B cell (primary cell): ENCODE measurements around the gene MAP3K14. TPM values are rescaled to one million over a fixed set of nuclear protein-coding genes. Genes with fewer than 3 reads are reported as not detected.

Experiments used
- ATAC-seq: fragments of 200-7000 bp; cut with Tn5 transposase; one replicate; pipeline ENCODE4 v1.10.0; 2021; ENCODE audit warnings: low read depth, mild to moderate bottlenecking, moderate number of reproducible peaks, moderate library complexity
- CTCF ChIA-PET: fragments of 350-600 bp; sonication (Branson Sonifier 250); formaldehyde crosslinking; loops from one replicate; lab custom pipeline; 2021; ENCODE audit warnings: antibody characterized with exemption, inconsistent platforms; lab: Charles Lee
- POLR2A ChIA-PET: fragments of 350-600 bp; sonication (Branson Sonifier 250); formaldehyde crosslinking; loops from one replicate; lab custom pipeline; 2021; ENCODE audit warnings: antibody characterized with exemption; lab: Charles Lee
- DNase-seq: peaks from one replicate; pipeline ENCODE4 v3.0.0; 2013
- H2AFZ ChIP-seq: 2 replicates; pipeline ENCODE4 v1.6.1; 2012; ENCODE audit warnings: mild to moderate bottlenecking, low read depth, low read length; ENCODE audit not compliant: insufficient read depth, poor library complexity, severe bottlenecking
- H3K27ac ChIP-seq, 2 donors: 1 replicate in 1 of 2; 2 replicates in 1 of 2; pipeline ENCODE4 v1.5.1; 2012 to 2013; ENCODE audit warnings: low read length in 2 of 2, mild to moderate bottlenecking in 2 of 2, moderate library complexity in 1 of 2
- H3K27me3 ChIP-seq, 4 experiments: fragments of 200-600 bp in 1 of 4; sonication (generic) in 1 of 4; replicated peaks in 1 of 4; 1 replicate in 2 of 4; 2 replicates in 2 of 4; pipeline versions ENCODE4 v1.6.1 to v1.7.0; 2013 to 2016; ENCODE audit warnings: low read length in 3 of 4, mild to moderate bottlenecking in 2 of 4, mixed read lengths in 1 of 4, moderate library complexity in 1 of 4; ENCODE audit not compliant: insufficient read depth in 4 of 4, control insufficient read depth in 3 of 4; ENCODE audit errors: control extremely low read depth in 1 of 4
- H3K36me3 ChIP-seq, 2 experiments: replicated peaks in 1 of 2; 1 replicate in 1 of 2; 2 replicates in 1 of 2; pipeline versions ENCODE4 v1.6.1 to v1.7.1; 2013; ENCODE audit warnings: low read length in 1 of 2; ENCODE audit not compliant: insufficient read depth in 2 of 2, control insufficient read depth in 1 of 2; ENCODE audit errors: control extremely low read depth in 1 of 2, extremely low read depth in 1 of 2
- H3K4me1 ChIP-seq, 2 donors: fragments of 200-600 bp in 1 of 2; sonication (generic) in 1 of 2; 1 replicate in 1 of 2; 2 replicates in 1 of 2; pipeline versions ENCODE4 v1.5.1 to v1.6.1; 2013 to 2017; ENCODE audit warnings: low read length in 2 of 2; ENCODE audit not compliant: control insufficient read depth in 2 of 2, insufficient read depth in 2 of 2
- H3K4me2 ChIP-seq: replicated peaks from 2 replicates; pipeline ENCODE3; 2012; ENCODE audit warnings: mild to moderate bottlenecking, low read depth, low read length; ENCODE audit not compliant: poor library complexity, severe bottlenecking
- H3K4me3 ChIP-seq, 5 experiments: fragments of 200-600 bp in 1 of 5; sonication (generic) in 1 of 5; 1 replicate in 3 of 5; 2 replicates in 2 of 5; pipeline versions ENCODE4 v1.5.1 to v1.7.0; 2011 to 2016; ENCODE audit warnings: low read length in 4 of 5, mild to moderate bottlenecking in 4 of 5, low read depth in 2 of 5, control low read depth in 1 of 5, moderate library complexity in 1 of 5; ENCODE audit not compliant: insufficient read depth in 1 of 5; ENCODE audit errors: control extremely low read depth in 1 of 5, extremely low read depth in 1 of 5
- H3K79me2 ChIP-seq: fragments of 200-600 bp; sonication (generic); one replicate; pipeline ENCODE4 v1.6.0; 2016; ENCODE audit warnings: low read length; ENCODE audit not compliant: control insufficient read depth, insufficient read depth
- H3K9ac ChIP-seq: fragments of 200-600 bp; sonication (generic); 2 replicates; pipeline ENCODE4 v1.6.1; 2017; ENCODE audit warnings: mild to moderate bottlenecking, low read length, moderate library complexity
- H3K9me3 ChIP-seq, 3 donors: one replicate each; pipeline versions ENCODE4 v1.6.1 to v1.7.1; 2013; ENCODE audit warnings: low read length in 2 of 3; ENCODE audit not compliant: control insufficient read depth in 2 of 3, insufficient read depth in 1 of 3; ENCODE audit errors: control extremely low read depth in 1 of 3
- H4K20me1 ChIP-seq: 2 replicates; pipeline ENCODE4 v1.6.0; 2012; ENCODE audit warnings: mild to moderate bottlenecking, low read length; ENCODE audit not compliant: insufficient read depth, control insufficient read depth, poor library complexity, severe bottlenecking
- H3K27ac Mint-ChIP-seq: one replicate; pipeline ENCODE4 v1.8.0; 2021; ENCODE audit warnings: mixed read lengths
- H3K27me3 Mint-ChIP-seq: one replicate; pipeline ENCODE4 v1.8.0; 2021; ENCODE audit warnings: mixed read lengths
- H3K4me1 Mint-ChIP-seq: one replicate; pipeline ENCODE4 v1.8.0; 2021; ENCODE audit warnings: mixed read lengths
- H3K4me3 Mint-ChIP-seq: one replicate; pipeline ENCODE4 v1.8.0; 2021; ENCODE audit warnings: mixed read lengths
- H3K9me3 Mint-ChIP-seq: one replicate; pipeline ENCODE4 v1.8.0; 2022; ENCODE audit warnings: mixed read lengths; ENCODE audit not compliant: insufficient read depth
- EZH2 ChIP-seq: IDR thresholded peaks from 2 replicates; pipeline ENCODE4 v1.6.1; 2012; ENCODE audit warnings: borderline replicate concordance, low read depth, mild to moderate bottlenecking, moderate library complexity, low read length; ENCODE audit not compliant: insufficient read depth, poor library complexity, severe bottlenecking
- WGBS: methylation state at CpG from one replicate; pipeline ENCODE4 v1.1.5; 2013; ENCODE audit warnings: missing lambda C conversion rate; ENCODE audit not compliant: insufficient coverage; 5-methylcytosine and 5-hydroxymethylcytosine counted together
- intact Hi-C: fragments of 100-400 bp; cut with micrococcal nuclease; formaldehyde crosslinking; loops from one replicate; pipeline ENCODE4 v1.10.0; 2022
- polyA plus RNA-seq: library from polyadenylated mRNA; depleted of rRNA; stranded (reverse); fragments of >200 nt; gene quantifications from 2 replicates; pipeline ENCODE4 v1.2.3, GENCODE V29; 2012
- total RNA-seq, 2 donors: library from RNA; stranded (reverse); fragments of 120-200 nt in 1 of 2; gene quantifications; 1 replicate in 1 of 2; 2 replicates in 1 of 2; pipeline versions ENCODE4 v1.2.3 to v1.2.4, GENCODE V29; 2013 to 2022
- TF ChIP-seq, protein P1 (sequence below): fragments of 200-600 bp; IDR thresholded peaks from one replicate; pipeline ENCODE4 v1.8.0; 2022; ENCODE audit warnings: antibody characterized with exemption, mild to moderate bottlenecking

Gene MAP3K14
- total and polyA plus RNA-seq, 2 donors (not counting 1 experiment from before 2014, with no cell fraction given), result 66.1 to 84.1 TPM

DNA sequence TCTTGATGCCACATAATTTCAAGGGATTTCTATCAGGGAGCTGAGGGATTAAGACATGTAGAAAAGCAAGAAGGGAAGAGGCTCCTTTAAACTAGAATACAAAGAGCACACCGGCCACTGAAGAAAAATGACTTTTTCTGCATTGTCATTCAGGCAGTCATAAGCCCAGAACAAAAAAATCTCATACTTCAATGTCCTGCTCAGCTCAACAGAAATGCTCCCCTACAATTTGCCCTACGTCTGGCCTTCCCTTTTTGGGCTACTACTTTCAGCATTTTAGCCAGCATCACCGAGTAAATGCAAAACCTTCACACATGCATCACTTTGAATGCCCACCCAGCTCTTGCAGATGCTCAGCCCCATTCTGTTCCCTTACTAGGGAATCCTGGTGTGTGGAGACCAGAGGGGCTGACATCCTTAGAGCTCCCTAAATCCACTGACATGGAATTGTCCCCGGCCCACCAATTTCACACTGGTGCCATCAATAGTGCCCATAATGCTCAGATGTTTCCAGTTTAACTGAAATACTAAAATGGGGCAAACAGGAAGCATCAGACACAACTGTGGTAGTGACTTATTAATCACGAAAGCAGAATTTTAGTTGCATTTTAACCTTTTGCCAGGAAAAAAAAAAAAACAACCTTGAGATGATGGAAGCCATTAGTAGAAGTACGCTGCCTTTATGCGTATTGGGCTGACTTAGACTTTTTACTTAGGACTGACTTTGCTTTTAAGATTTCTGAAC lies 2.7 kb downstream of the MAP3K14 start:
- ChIA-PET POLR2A (interaction anchor here (0.7 to 4.5 kb wide), 5 partner anchors 12 to 44 kb away, joined by 3 to 25 read pairs (median 4); no protein-coding TSS in a partner anchor), CTCF (interaction anchor here (0.7 to 12.8 kb wide), 11 partner anchors 14 to 93 kb away, joined by 3 to 207 read pairs (median 6); partner anchors contain the start of gene FMNL1)

More for the DNA sequence above, 2.7 kb downstream of the MAP3K14 start:
- H3K27me3 ChIP-seq, result no peaks in the 10 kb centered on the region
- H4K20me1 ChIP-seq, result no peaks in the 10 kb centered on the region
- TF ChIP-seq, protein P1, sequence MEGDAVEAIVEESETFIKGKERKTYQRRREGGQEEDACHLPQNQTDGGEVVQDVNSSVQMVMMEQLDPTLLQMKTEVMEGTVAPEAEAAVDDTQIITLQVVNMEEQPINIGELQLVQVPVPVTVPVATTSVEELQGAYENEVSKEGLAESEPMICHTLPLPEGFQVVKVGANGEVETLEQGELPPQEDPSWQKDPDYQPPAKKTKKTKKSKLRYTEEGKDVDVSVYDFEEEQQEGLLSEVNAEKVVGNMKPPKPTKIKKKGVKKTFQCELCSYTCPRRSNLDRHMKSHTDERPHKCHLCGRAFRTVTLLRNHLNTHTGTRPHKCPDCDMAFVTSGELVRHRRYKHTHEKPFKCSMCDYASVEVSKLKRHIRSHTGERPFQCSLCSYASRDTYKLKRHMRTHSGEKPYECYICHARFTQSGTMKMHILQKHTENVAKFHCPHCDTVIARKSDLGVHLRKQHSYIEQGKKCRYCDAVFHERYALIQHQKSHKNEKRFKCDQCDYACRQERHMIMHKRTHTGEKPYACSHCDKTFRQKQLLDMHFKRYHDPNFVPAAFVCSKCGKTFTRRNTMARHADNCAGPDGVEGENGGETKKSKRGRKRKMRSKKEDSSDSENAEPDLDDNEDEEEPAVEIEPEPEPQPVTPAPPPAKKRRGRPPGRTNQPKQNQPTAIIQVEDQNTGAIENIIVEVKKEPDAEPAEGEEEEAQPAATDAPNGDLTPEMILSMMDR, result no peak
- no peak for TF ChIP-seq EZH2
- ATAC-seq (no peak), DNase-seq (no peak)
- no peaks in the 10 kb centered on the region for H3K9me3 Mint-ChIP-seq
- no peak overlapping the region for H2AFZ ChIP-seq
- H3K79me2 ChIP-seq, result peaks cover 71% of the 10 kb centered on the region
- peak overlapping the region; percentile 80 for H3K9ac ChIP-seq
- H3K4me3 Mint-ChIP-seq, result peak overlapping the region; percentile 90
- intact Hi-C loops, result no loop called here
- no peaks in the 10 kb centered on the region for H3K9me3 ChIP-seq
- 7% methylated on average over 3 of the region's 7 CpGs for WGBS
- peaks cover 0 to 16% of the 10 kb centered on the region in 2 experiments for H3K36me3 ChIP-seq
- H3K4me3 ChIP-seq, result peak overlapping the region; percentile 28 to 94 (median 89)
- H3K4me1 ChIP-seq, result peaks cover 67 to 73% of the 10 kb centered on the region in 2 donors
- H3K4me2 ChIP-seq, result peak overlapping the region; percentile 73
- H3K27ac ChIP-seq, result peak overlapping the region; percentile 87 to 93
- H3K4me1 Mint-ChIP-seq, result peaks cover 77% of the 10 kb centered on the region
- H3K27me3 Mint-ChIP-seq, result no peaks in the 10 kb centered on the region
- peak overlapping the region; percentile 91 for H3K27ac Mint-ChIP-seq
